Heart right ventricle (tissue), 16 donors: ENCODE results near the gene RNF166. TPM values are rescaled to one million over a fixed set of nuclear protein-coding genes. Genes with fewer than 3 reads are reported as not detected.

Experiments
- ATAC-seq, 8 donors: fragments of 200-7000 bp; cut with Tn5 transposase; one replicate each; pipeline ENCODE4 v1.9.1; 2020; ENCODE audit warnings: mild to moderate bottlenecking in 8 of 8, moderate library complexity in 8 of 8, moderate number of reproducible peaks in 1 of 8
- DNase-seq, 2 donors: peaks; one replicate each; pipeline ENCODE4 v3.0.0-alpha.2; 2020
- H3K27ac ChIP-seq, 10 donors: fragments of 200-600 bp; sonication (generic) in 2 of 10; one replicate each; pipeline versions ENCODE4 v1.5.0 to v1.8.0; 2020 to 2022; ENCODE audit warnings: mild to moderate bottlenecking in 3 of 10
- H3K27me3 ChIP-seq, 7 donors: fragments of 200-600 bp; one replicate each; pipeline ENCODE4 v1.8.0; 2021 to 2022; ENCODE audit warnings: mild to moderate bottlenecking in 2 of 7
- H3K36me3 ChIP-seq, 9 donors: fragments of 200-600 bp; sonication (generic) in 1 of 9; one replicate each; pipeline versions ENCODE4 v1.5.0 to v1.8.0; 2020 to 2022; ENCODE audit warnings: mild to moderate bottlenecking in 2 of 9
- H3K4me1 ChIP-seq, 9 donors: fragments of 200-600 bp; sonication (generic) in 1 of 9; one replicate each; pipeline versions ENCODE4 v1.5.0 to v1.8.0; 2020 to 2022; ENCODE audit warnings: mild to moderate bottlenecking in 4 of 9
- H3K4me3 ChIP-seq, 10 donors: fragments of 200-600 bp; sonication (generic) in 2 of 10; one replicate each; pipeline versions ENCODE4 v1.5.0 to v1.8.0; 2020 to 2022; ENCODE audit warnings: mild to moderate bottlenecking in 7 of 10, moderate library complexity in 2 of 10
- H3K9me3 ChIP-seq, 11 donors: fragments of 200-600 bp in 10 of 11; sonication (generic) in 2 of 11; one replicate each; pipeline versions ENCODE4 v1.5.0 to v1.8.0; 2013 to 2022; ENCODE audit warnings: mild to moderate bottlenecking in 2 of 11, control low read depth in 1 of 11, moderate library complexity in 1 of 11
- CTCF ChIP-seq, 9 donors: fragments of 200-600 bp; sonication (generic) in 2 of 9; IDR thresholded peaks; one replicate each; pipeline versions ENCODE4 v1.5.0 to v1.8.0; 2021 to 2022; ENCODE audit warnings: antibody characterized with exemption in 9 of 9, mild to moderate bottlenecking in 5 of 9, moderate library complexity in 1 of 9
- WGBS, 2 donors: extraction: QIAGEN DNeasy Blood & Tissue Kit; methylation state at CpG; one replicate each; pipeline ENCODE4 v1.1.7; 2013; ENCODE audit warnings: inconsistent platforms in 1 of 2; 5-methylcytosine and 5-hydroxymethylcytosine counted together
- intact Hi-C, 10 donors: fragments of 100-400 bp; cut with DNase I; formaldehyde crosslinking; loops; one replicate each; pipeline versions ENCODE4 v1.11.1 to v1.14.2; 2022
- polyA plus RNA-seq, 2 donors: library from polyadenylated mRNA; stranded (reverse); fragments of 200-250 nt; gene quantifications; one replicate each; pipeline ENCODE4 v1.2.3, GENCODE V29; 2013
- total RNA-seq, 10 donors: library from RNA; stranded (reverse); fragmentation: NEBNext Ultra II Directional in 3 of 10; extraction: Animal tissue kit (Norgen Biotek cat#: 25700) in 3 of 10; gene quantifications; one replicate each; pipeline versions ENCODE4 v1.2.1 to v1.2.4, GENCODE V29; 2021 to 2023
- donor health status: Arrhythmogenic right ventricular cardiomyopathy.
- donor health status: ischemic (EF 13 %, LVEDD 7.1; RV severe dilation, severe dysfunction).
- donor health status: healthy with polysubstance abuse.
- donor health status: DM: no; HTN: yes; CAD: no.
- donor health status: DM: no; HTN: no; CAD: no.
- donor health status: ischemic (EF 25% LVEDD 6.9; RV normal size, moderate dysfunction).
- donor health status: ischemic (EF 25% LVEDD 5.7; RV mildly dilated, moderate dysfunction).
- donor health status: healthy.
- donor health status: DM: yes; HTN: yes; CAD: no.
- donor health status: Ischemic cardiomyopathy.
- donor health status: ischemic (EF 35%, LVEDD 5.7; RV mildly dilated, moderate dysfunction).
- donor health status: nonischemic (EF 11% LVEDD 7.7; RV severe dilation, severe dysfunction).
- donor health status: DM: yes; HTN: yes; CAD: no.
- donor health status: PGD.
- donor health status: ischemic (EF 29% LVEDD 5.4; RV normal size, mild dysfunction).
- donor health status: nonischemic (EF 23%, LVEDD 6.1; RV moderate dilation, normal function).

RNF166 gene
- total and polyA plus RNA-seq, 12 donors, result 11.8 to 38.0 (median 14.3) TPM

- Histone ChIP-seq H3K27me3 (no peaks in the 10 kb centered on the region), H3K36me3 (peaks cover 0 to 100% (median 24%) of the 10 kb centered on the region in 9 donors), H3K9me3 (no peaks in the 10 kb centered on the region), H3K4me3 (no peak overlapping the region), H3K4me1 (peaks cover 0 to 5% (median 0%) of the 10 kb centered on the region in 9 donors), H3K27ac (no peak overlapping the region)
- DNase-seq (no peak), ATAC-seq (no peak)
- 94 to 96% methylated on average over 39 of the region's 39 CpGs for WGBS, 2 donors
- intact Hi-C loops, result no loop called here
- no peak for TF ChIP-seq CTCF (IDR thresholded peaks at IDR 0.05)
These were observed 16.7 kb upstream of the RNF166 start for GRCh38 chr16:88722784-88723506.

DNA sequence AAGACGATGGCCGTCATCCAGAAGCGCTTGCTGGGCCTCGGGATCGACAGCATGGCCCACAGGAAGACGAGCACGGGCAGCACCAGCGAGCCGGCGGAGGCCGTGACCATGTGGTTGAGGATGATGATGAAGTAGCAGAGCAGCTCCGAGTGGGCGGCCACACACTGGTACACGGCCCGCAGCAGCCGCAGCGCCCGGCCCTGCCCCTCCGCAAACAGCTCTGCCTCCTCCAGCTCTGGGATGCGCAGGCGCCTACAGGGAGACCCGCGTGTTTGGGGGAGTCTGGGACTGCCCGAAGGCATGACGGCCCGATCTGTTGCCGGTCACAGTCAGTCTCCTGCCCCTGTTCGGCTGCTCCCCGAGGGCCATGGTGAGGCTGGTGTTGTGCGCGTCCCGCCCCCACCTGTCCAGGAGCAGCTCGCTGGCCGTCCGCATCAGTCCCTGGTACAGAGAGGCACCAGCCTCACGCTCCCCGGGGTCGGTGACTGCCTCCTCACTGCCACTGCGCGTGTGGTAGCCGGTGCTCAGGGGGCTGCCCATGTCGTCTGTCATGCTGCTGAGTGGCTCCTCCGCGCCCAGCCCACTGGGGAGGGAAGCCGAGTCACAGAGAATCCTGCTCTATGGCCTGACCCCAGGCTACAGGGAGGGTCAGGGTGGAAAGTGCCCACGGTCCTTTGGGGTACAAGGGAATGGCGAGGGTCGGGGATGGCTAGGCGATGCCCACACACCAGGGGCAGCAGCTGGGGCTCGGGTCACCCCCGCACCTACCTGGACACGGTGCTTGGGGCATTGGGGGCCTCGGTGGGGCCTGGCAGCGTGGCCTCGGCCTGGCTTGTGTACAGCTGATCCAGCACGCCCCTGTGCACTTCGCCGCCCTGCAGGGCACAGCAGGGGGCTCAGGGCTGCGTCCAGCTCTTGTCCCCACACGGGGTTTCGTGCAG lies 15.9 kb upstream of the RNF166 start:
- H3K36me3 ChIP-seq, result peaks cover 0 to 100% (median 29%) of the 10 kb centered on the region in 9 donors
- H3K9me3 ChIP-seq, result no peaks in the 10 kb centered on the region
- no peak for TF ChIP-seq CTCF (IDR thresholded peaks at IDR 0.05)
- no peak overlapping the region for H3K4me3 ChIP-seq
- H3K27me3 ChIP-seq, result no peaks in the 10 kb centered on the region
- no peaks in the 10 kb centered on the region for H3K4me1 ChIP-seq
- intact Hi-C loops, result no loop called here
- DNase-seq (no peak), ATAC-seq (peak in 1 of 8 donors; percentile 12)
- H3K27ac ChIP-seq, result no peak overlapping the region
- WGBS, 2 donors, result 97% methylated on average over 61 of the region's 61 CpGs

GRCh38 chr16:88721236-88721635 lies 15.0 kb upstream of the RNF166 start:
- ATAC-seq, result no peak
- Histone ChIP-seq H3K4me1 (no peaks in the 10 kb centered on the region), H3K27me3 (no peaks in the 10 kb centered on the region), H3K27ac (no peak overlapping the region), H3K9me3 (no peaks in the 10 kb centered on the region), H3K36me3 (peaks cover 0 to 100% (median 33%) of the 10 kb centered on the region in 9 donors), H3K4me3 (no peak overlapping the region)
- 96 to 97% methylated on average over 17 of the region's 17 CpGs for WGBS, 2 donors
- TF ChIP-seq CTCF (IDR thresholded peaks at IDR 0.05), result no peak
- DNase-seq, result no peak
- intact Hi-C loops, result no loop called here

DNA sequence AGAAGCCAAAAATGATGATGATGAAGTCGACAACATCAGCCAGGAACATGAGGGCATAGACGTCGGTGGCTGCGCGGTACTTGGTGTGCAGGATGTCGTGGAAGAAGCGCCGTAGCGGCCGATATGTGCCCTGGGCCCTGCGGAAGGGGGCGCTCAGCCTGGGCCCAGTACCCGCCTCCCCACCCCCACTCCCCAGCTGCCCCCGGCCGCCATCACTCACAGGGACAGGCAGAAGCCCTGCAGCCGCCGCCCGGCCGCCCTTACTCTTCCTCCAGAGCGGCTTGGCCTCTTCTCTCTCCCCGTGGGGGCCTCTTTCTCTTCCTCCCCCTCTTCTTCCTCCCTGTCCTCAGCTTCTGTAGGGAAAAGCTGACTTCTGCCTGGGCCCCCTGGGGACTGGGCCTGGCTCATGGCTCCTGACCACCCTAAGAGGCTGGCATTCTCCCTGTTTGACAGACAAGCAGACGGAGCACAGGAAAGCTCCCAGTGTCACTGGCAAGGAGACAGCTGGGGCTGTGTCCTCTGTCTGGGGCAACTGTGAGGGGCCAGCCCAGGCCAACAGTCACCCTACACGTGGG lies 14.3 kb upstream of the RNF166 start:
- H3K4me1 ChIP-seq, result no peaks in the 10 kb centered on the region
- no peak for ATAC-seq
- no peak overlapping the region for H3K4me3 ChIP-seq
- no peaks in the 10 kb centered on the region for H3K27me3 ChIP-seq
- no peak for DNase-seq
- H3K9me3 ChIP-seq, result no peaks in the 10 kb centered on the region
- no peak for TF ChIP-seq CTCF (IDR thresholded peaks at IDR 0.05)
- 94 to 95% methylated on average over 23 of the region's 23 CpGs for WGBS, 2 donors
- intact Hi-C loops, result no loop called here
- peaks cover 0 to 100% (median 34%) of the 10 kb centered on the region in 9 donors for H3K36me3 ChIP-seq
- H3K27ac ChIP-seq, result no peak overlapping the region
